ENCODE results near the gene MYL12A. TPM values are rescaled to one million over a fixed set of nuclear protein-coding genes. Genes with fewer than 3 reads are reported as not detected.

Gene MYL12A
- total and polyA plus RNA-seq, 2 of the 13 experiments (the other 11 are each of a cell fraction or from before 2014, with no cell fraction given), result 261 to 277 TPM

DNA sequence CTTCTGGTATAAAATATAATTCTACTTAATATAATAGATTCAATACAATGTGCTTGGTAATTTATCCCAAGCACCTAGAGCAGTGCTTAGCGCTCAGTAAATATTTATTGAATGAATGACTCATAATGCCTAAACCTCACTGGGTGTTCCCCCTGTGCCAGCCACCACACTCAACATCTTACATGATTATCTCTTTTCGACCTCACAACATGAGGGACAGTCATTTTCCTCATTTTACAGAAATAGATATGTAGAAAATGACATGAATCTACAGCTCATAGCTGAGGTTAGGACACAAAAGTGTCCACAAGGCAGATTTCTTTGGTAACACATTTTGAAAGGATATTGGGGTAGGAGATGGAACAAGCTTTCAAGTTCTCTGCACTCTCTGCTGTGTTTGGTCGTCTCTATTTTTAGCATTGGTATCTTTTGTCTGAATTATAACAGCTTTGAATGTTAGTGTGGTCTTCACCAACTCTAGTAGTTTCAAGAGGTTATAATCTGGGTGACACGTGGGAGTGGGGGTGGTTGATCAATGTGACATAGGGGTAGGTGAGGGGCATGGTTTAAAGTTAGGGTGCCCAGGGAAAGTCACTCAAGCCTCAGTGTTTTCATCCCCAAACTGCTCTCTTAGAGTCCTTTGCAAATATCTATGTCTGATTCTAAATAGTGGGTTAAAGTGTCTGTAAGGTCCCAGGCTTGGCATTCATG, 37.6 kb upstream of the MYL12A start (continued):
- TF ChIP-seq AFF4 (CRISPR knock-in tag; IDR thresholded peaks at IDR 0.05) (no peak), GMEB1 (CRISPR knock-in tag; IDR thresholded peaks at IDR 0.05; ENCODE audit: borderline replicate concordance) (no peak), FOXM1 (CRISPR knock-in tag; IDR thresholded peaks at IDR 0.05) (no peak), SOX13 (IDR thresholded peaks at IDR 0.05) (no peak), SOX13 (CRISPR knock-in tag; conservative IDR thresholded peaks at IDR 0.05 in 1 of 2, IDR thresholded peaks at IDR 0.05 in 1 of 2) (peak in 1 of 2 experiments; percentile 11; a peak in 1 of 4 replicates), MAFG (CRISPR knock-in tag; IDR thresholded peaks at IDR 0.05) (no peak), CEBPB (IDR thresholded peaks at IDR 0.05; ENCODE audit: borderline replicate concordance, low read depth, low read length) (no peak), MAF1 (CRISPR knock-in tag; IDR thresholded peaks at IDR 0.05; ENCODE audit: borderline replicate concordance) (no peak), KDM4B (CRISPR knock-in tag; IDR thresholded peaks at IDR 0.05) (no peak), ZNF788 (CRISPR knock-in tag; IDR thresholded peaks at IDR 0.05; ENCODE audit: borderline replicate concordance) (no peak), ZNF510 (CRISPR knock-in tag; IDR thresholded peaks at IDR 0.05; ENCODE audit: low read depth) (no peak)
- TF ChIP-seq, protein P1, sequence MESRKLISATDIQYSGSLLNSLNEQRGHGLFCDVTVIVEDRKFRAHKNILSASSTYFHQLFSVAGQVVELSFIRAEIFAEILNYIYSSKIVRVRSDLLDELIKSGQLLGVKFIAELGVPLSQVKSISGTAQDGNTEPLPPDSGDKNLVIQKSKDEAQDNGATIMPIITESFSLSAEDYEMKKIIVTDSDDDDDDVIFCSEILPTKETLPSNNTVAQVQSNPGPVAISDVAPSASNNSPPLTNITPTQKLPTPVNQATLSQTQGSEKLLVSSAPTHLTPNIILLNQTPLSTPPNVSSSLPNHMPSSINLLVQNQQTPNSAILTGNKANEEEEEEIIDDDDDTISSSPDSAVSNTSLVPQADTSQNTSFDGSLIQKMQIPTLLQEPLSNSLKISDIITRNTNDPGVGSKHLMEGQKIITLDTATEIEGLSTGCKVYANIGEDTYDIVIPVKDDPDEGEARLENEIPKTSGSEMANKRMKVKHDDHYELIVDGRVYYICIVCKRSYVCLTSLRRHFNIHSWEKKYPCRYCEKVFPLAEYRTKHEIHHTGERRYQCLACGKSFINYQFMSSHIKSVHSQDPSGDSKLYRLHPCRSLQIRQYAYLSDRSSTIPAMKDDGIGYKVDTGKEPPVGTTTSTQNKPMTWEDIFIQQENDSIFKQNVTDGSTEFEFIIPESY (CRISPR knock-in tag; IDR thresholded peaks at IDR 0.05), result peak; percentile 92
